HFFc6 (cell line): ENCODE results near the gene PALLD. TPM values are rescaled to one million over a fixed set of nuclear protein-coding genes. Genes with fewer than 3 reads are reported as not detected.

ENCODE experiments used
- DNase-seq: peaks from one replicate; pipeline ENCODE4 v3.0.0-alpha.2; 2018
- H3K27ac Mint-ChIP-seq: 2 replicates; pipeline ENCODE4 v1.8.0; 2020; ENCODE audit warnings: mild to moderate bottlenecking, mixed read lengths
- H3K27me3 Mint-ChIP-seq: 2 replicates; pipeline ENCODE4 v1.8.0; 2021; ENCODE audit warnings: mild to moderate bottlenecking, moderate library complexity, mixed read lengths; ENCODE audit not compliant: insufficient read depth
- H3K36me3 Mint-ChIP-seq: 2 replicates; pipeline ENCODE4 v1.8.0; 2021; ENCODE audit warnings: low read depth, mixed read lengths
- H3K4me1 Mint-ChIP-seq: 2 replicates; pipeline ENCODE4 v1.8.0; 2020; ENCODE audit warnings: low read depth, mixed read lengths
- H3K4me3 Mint-ChIP-seq: 2 replicates; pipeline ENCODE4 v1.8.0; 2020; ENCODE audit warnings: mild to moderate bottlenecking, moderate library complexity, mixed read lengths
- H3K9me3 Mint-ChIP-seq: 2 replicates; pipeline ENCODE4 v1.8.0; 2020; ENCODE audit warnings: mild to moderate bottlenecking, mixed read lengths
- total RNA-seq, 6 experiments: library from RNA; stranded (reverse); fragmentation: NEBNext Ultra II Directional; extraction: Animal tissue kit (Norgen Biotek cat#: 25700); gene quantifications; 2 replicates in 1 of 6; 3 replicates in 5 of 6; pipeline ENCODE4 v1.2.3, GENCODE V29; 2021
- TF ChIP-seq, protein P1 (sequence below): fragments of 200-600 bp; sonication (generic); IDR thresholded peaks from 2 replicates; pipeline ENCODE4 v1.5.0; 2021; ENCODE audit warnings: antibody characterized with exemption, mild to moderate bottlenecking

Gene PALLD
- total RNA-seq, 6 experiments from 2014 or later: 72.6 to 163 (median 149) TPM

DNA sequence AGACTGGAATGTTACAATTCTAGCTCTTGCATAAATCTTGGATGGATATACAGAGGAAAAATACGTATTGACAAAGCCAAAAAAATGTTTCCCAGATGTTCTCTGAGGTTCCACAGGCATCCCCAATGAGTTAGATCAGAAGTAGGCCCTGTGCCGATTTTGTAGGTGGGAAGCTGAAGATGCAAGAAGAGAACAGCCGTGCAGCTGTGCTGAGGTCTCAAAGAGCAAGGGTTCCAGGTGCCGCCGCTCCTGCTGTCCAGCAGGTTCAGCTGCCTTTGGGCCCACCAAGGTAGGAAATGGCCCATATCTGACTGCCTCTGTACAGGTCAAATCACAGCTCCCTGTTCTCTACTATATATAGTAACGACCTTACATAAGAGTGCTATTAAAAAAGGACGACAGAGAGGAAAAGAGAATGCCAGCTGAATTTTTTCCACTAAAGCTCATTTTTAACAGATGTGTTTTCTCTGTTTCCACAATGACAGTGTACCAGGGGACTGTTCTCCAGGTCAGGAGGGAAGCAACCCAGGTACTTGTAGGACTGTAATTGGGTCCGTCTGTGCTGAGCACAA, 357.6 kb downstream of the PALLD start:
- Mint-ChIP-seq H3K36me3 (peaks cover 43% of the 10 kb centered on the region), H3K4me3 (no peak overlapping the region; the same call in 1 of the 2 replicates), H3K27ac (peak overlapping the region; percentile 38; the same call in 1 of the 2 replicates), H3K4me1 (peaks cover 77% of the 10 kb centered on the region), H3K27me3 (peaks cover 2% of the 10 kb centered on the region), H3K9me3 (peaks cover 6% of the 10 kb centered on the region)
- TF ChIP-seq, protein P1, sequence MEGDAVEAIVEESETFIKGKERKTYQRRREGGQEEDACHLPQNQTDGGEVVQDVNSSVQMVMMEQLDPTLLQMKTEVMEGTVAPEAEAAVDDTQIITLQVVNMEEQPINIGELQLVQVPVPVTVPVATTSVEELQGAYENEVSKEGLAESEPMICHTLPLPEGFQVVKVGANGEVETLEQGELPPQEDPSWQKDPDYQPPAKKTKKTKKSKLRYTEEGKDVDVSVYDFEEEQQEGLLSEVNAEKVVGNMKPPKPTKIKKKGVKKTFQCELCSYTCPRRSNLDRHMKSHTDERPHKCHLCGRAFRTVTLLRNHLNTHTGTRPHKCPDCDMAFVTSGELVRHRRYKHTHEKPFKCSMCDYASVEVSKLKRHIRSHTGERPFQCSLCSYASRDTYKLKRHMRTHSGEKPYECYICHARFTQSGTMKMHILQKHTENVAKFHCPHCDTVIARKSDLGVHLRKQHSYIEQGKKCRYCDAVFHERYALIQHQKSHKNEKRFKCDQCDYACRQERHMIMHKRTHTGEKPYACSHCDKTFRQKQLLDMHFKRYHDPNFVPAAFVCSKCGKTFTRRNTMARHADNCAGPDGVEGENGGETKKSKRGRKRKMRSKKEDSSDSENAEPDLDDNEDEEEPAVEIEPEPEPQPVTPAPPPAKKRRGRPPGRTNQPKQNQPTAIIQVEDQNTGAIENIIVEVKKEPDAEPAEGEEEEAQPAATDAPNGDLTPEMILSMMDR: no peak
- DNase-seq: no peak

DNA sequence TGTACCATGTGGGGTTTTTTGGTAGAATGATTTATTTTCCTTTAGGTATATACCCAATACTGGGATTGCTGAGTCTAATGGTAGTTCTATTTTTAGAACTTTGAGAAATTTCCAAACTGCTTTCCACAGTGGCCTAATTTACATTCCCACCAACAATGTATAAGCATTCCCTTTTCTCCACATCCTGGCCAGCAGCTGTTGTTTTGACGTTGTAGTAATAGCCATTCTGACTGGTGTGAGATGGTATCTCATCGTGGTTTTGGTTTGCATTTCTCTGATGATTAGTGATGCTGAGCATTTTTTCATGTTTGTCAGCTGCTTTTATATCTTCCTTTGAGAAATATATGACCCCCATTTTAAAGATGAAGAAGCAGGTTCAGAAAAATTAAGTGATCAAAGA, 359.5 kb downstream of the PALLD start:
- Mint-ChIP-seq H3K27me3 (peaks cover 2% of the 10 kb centered on the region), H3K4me1 (peaks cover 81% of the 10 kb centered on the region), H3K9me3 (peaks cover 6% of the 10 kb centered on the region), H3K4me3 (peak overlapping the region; percentile 69), H3K36me3 (peaks cover 53% of the 10 kb centered on the region), H3K27ac (peak overlapping the region; percentile 79)
- DNase-seq: peak; percentile 93
- TF ChIP-seq, protein P1: no peak

DNA sequence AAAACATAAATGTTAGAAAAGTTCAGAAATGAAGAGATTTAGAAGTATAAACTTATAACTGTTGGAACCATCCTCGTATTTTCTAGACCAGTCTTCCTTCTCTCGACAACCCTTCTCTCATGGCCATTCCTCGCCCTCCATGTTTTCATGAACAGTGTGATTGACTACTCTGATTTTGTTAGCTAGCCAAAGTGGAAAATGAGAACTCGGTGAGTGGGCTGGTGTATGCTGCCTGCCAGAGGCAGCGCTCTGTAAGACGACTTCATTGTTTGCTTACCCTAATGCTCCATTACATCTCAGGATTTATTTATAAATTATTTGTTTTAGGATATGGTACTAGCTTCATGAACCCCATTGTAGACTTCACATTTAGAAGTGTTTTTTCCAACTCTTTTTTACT, 360.2 kb downstream of the PALLD start:
- H3K27ac Mint-ChIP-seq: peak overlapping the region; percentile 76
- no peak for DNase-seq
- H3K27me3 Mint-ChIP-seq: peaks cover 2% of the 10 kb centered on the region
- TF ChIP-seq, protein P1: no peak
- peaks cover 6% of the 10 kb centered on the region for H3K9me3 Mint-ChIP-seq
- peaks cover 56% of the 10 kb centered on the region for H3K36me3 Mint-ChIP-seq
- peak overlapping the region; percentile 69 for H3K4me3 Mint-ChIP-seq
- H3K4me1 Mint-ChIP-seq: peaks cover 83% of the 10 kb centered on the region

DNA sequence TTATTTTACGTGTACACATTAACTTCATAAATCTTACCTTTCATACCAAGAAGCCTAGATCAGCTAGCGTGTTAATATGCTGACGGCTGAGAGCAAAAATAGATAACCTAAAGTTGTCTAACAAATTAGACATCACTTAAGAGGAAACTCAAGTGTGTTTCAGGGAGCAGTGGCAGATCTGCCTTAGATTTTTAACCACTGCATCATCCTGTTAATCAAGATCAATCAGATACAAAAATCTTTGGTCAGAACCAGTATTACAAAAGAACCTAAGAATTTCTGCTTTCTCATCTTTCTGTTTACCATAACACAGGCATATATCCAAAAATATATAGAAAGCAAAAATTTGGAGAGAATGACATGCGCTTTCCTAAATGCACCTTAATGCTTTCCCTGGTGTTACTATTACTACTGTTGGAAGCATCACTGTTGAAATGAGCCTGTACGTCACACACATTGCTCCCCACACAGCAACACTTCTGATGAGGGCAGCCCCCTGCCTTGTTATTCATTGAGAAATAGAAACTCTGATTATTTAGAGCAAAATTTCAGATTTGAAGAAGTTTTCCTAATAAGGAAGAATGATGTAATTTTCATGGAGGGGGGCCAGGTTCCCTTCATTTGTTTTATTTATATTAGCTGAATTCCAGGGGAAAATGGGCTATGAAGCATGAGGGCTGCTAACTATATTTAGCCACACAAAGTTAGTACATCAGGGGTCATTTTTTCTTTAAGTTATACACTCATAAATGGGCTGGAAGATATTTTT, 360.9 kb downstream of the PALLD start:
- Mint-ChIP-seq H3K4me3 (peak overlapping the region; percentile 69; the same call in 1 of the 2 replicates), H3K4me1 (peaks cover 90% of the 10 kb centered on the region), H3K27me3 (peaks cover 2% of the 10 kb centered on the region), H3K36me3 (peaks cover 63% of the 10 kb centered on the region), H3K27ac (peak overlapping the region; percentile 76), H3K9me3 (peaks cover 11% of the 10 kb centered on the region)
- DNase-seq: peak; percentile 33
- TF ChIP-seq, protein P1: no peak

DNA sequence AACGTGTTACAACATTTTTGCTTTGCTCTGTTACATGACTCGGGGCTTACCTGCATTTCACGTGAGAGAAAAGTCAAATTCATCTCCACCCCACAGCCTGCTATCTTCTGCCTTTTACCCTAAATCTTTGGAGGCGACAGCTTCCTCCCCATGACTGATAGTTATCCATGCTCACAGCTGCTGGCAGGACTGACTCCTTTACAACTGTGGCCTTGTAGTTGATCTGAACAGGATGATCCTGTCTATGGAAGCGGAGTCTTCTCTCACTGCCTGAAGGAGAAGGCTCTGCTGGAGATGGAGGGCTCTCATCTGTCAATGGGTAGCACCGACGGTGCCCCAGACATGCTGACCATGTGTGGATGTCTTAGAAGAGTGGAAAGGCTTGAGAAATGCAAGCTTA, 362.2 kb downstream of the PALLD start:
- TF ChIP-seq, protein P1: no peak
- Mint-ChIP-seq H3K4me3 (no peak overlapping the region), H3K4me1 (peaks cover 91% of the 10 kb centered on the region), H3K9me3 (peaks cover 22% of the 10 kb centered on the region), H3K27me3 (no peaks in the 10 kb centered on the region; the same call in 1 of the 2 replicates), H3K36me3 (peaks cover 64% of the 10 kb centered on the region), H3K27ac (peak overlapping the region; percentile 6; the same call in 1 of the 2 replicates)
- DNase-seq: no peak
